Fibroblast of mammary gland (primary cell): ENCODE results near the gene SART3.

Experiments
- DNase-seq: peaks from one replicate; pipeline ENCODE4 v3.0.0-alpha.2; 2010; ENCODE audit warnings: low read depth
- H3K4me3 ChIP-seq: 2 replicates; pipeline ENCODE4 v1.5.1; 2011; ENCODE audit warnings: low read depth, mild to moderate bottlenecking, low read length, moderate library complexity; ENCODE audit not compliant: control insufficient read depth
- CTCF ChIP-seq: conservative IDR thresholded peaks from 2 replicates; pipeline ENCODE4 v1.5.1; 2011; ENCODE audit warnings: low read depth, low read length, inconsistent platforms; ENCODE audit not compliant: control insufficient read depth, insufficient read depth

Gene SART3

GRCh38 chr12:108519558-108519957 is 41.4 kb downstream of the SART3 start:
- no peak for TF ChIP-seq CTCF
- no peak overlapping the region for H3K4me3 ChIP-seq
- DNase-seq: no peak

- DNase-seq: no peak
- H3K4me3 ChIP-seq: no peak overlapping the region
- no peak for TF ChIP-seq CTCF
Measured at GRCh38 chr12:108518716-108519496, 42.1 kb downstream of the SART3 start.

GRCh38 chr12:108518101-108518715 is 42.8 kb downstream of the SART3 start:
- no peak for DNase-seq
- TF ChIP-seq CTCF: no peak
- H3K4me3 ChIP-seq: no peak overlapping the region

GRCh38 chr12:108517288-108518100 is 43.5 kb downstream of the SART3 start:
- no peak overlapping the region for H3K4me3 ChIP-seq

GRCh38 chr12:108516511-108517275 is 44.3 kb downstream of the SART3 start:
- no peak for TF ChIP-seq CTCF
- peak; percentile 21 for DNase-seq
- H3K4me3 ChIP-seq: no peak overlapping the region

More at GRCh38 chr12:108517288-108518100, 43.5 kb downstream of the SART3 start:
- no peak for DNase-seq
- no peak for TF ChIP-seq CTCF

GRCh38 chr12:108515916-108516315 is 45.1 kb downstream of the SART3 start:
- H3K4me3 ChIP-seq: peak overlapping the region; percentile 78
- no peak for DNase-seq
- no peak for TF ChIP-seq CTCF
